ENCODE measurements around the gene CADM3. TPM values are rescaled to one million over a fixed set of nuclear protein-coding genes. Genes with fewer than 3 reads are reported as not detected.

CADM3 gene
- total RNA-seq, 1 experiment from 2014 or later = not detected

DNA sequence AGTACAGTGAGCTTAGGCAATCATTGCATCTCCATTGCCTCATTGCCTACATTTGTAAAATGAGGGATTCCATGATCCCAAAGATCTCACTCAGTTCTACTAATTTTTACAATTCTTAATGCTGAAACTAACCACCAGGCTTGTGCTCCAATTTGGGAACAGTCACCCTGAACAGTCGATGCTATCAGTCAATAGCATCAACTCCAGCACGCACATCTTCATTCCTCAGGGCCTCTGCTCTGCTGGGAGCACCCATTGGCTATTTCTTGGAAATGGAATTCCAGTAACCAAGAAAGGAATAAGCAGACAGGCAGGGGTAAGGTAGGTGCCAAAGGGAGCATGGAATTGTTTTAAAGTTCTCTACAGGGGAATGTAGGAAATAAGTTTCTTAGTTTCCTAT lies 19.0 kb downstream of the CADM3 start:
- Histone ChIP-seq H3K4me3 (no peak overlapping the region), H2AFZ (no peak overlapping the region), H3K79me2 (ENCODE audit: low read depth) (no peaks in the 10 kb centered on the region), H3K4me2 (no peak overlapping the region), H3K4me1 (replicated peaks; ENCODE audit: insufficient read depth) (no peaks in the 10 kb centered on the region), H3K9me3 (ENCODE audit: insufficient read depth, low read depth) (no peaks in the 10 kb centered on the region), H4K20me1 (ENCODE audit: insufficient read depth) (no peaks in the 10 kb centered on the region), H3K9me2 (ENCODE audit: insufficient read depth) (no peaks in the 10 kb centered on the region), H3K27me3 (ENCODE audit: insufficient read depth, low read depth) (peaks cover 69% of the 10 kb centered on the region), H3K36me3 (ENCODE audit: low read depth) (no peaks in the 10 kb centered on the region), H3F3A (ENCODE audit: insufficient read depth, low read depth) (no peaks in the 10 kb centered on the region), H3K27ac (no peak overlapping the region)
- POLR2A ChIA-PET (ENCODE audit: unreplicated experiment) = no interaction called here
- intact Hi-C loops (cut with micrococcal nuclease; ENCODE audit: unreplicated experiment) = no loop called here
- BruUV-seq (replicated peaks) = no TSS peak
- DNase-seq = no peak
- TF ChIP-seq, protein P1, sequence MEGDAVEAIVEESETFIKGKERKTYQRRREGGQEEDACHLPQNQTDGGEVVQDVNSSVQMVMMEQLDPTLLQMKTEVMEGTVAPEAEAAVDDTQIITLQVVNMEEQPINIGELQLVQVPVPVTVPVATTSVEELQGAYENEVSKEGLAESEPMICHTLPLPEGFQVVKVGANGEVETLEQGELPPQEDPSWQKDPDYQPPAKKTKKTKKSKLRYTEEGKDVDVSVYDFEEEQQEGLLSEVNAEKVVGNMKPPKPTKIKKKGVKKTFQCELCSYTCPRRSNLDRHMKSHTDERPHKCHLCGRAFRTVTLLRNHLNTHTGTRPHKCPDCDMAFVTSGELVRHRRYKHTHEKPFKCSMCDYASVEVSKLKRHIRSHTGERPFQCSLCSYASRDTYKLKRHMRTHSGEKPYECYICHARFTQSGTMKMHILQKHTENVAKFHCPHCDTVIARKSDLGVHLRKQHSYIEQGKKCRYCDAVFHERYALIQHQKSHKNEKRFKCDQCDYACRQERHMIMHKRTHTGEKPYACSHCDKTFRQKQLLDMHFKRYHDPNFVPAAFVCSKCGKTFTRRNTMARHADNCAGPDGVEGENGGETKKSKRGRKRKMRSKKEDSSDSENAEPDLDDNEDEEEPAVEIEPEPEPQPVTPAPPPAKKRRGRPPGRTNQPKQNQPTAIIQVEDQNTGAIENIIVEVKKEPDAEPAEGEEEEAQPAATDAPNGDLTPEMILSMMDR (conservative IDR thresholded peaks at IDR 0.05) = no peak
- TF ChIP-seq EZH2 (IDR thresholded peaks at IDR 0.05; ENCODE audit: low read depth) = no peak
- CTCF ChIA-PET = no interaction called here

DNA sequence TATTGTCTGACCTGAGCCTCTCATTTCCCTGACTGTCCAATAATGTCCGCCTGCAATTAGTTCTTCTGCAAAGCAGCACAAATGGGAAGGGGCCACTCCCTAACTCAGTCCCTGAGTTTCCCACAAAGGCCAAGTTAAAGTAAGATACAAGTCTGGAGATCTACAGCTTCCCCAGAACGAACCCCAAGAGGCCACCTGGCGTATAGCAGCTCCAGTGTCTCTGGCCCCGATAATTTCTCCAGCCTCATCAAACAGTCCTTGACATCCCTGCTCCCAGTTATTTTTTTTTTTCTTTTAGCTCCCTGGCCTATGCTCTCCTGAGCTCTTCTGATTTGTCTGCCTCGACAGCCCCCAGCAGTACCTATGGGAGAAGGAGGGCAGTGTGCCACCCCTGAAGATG lies 25.1 kb downstream of the CADM3 start:
- TF ChIP-seq, protein P1 (conservative IDR thresholded peaks at IDR 0.05) = no peak
- no peak for TF ChIP-seq EZH2 (IDR thresholded peaks at IDR 0.05; ENCODE audit: low read depth)
- H3K36me3 ChIP-seq (ENCODE audit: low read depth) = no peaks in the 10 kb centered on the region
- no peaks in the 10 kb centered on the region for H3K9me3 ChIP-seq (ENCODE audit: insufficient read depth, low read depth)
- no peak overlapping the region for H2AFZ ChIP-seq
- no peak overlapping the region for H3K27ac ChIP-seq
- BruUV-seq (replicated peaks) = no TSS peak
- no peaks in the 10 kb centered on the region for H3K4me1 ChIP-seq (replicated peaks; ENCODE audit: insufficient read depth)
- CTCF ChIA-PET = interaction anchor here (0.6 kb wide), 1 partner anchor 1097 kb away, joined by 4 read pairs; no protein-coding TSS in a partner anchor
- no peak overlapping the region for H3K4me3 ChIP-seq
- H3F3A ChIP-seq (ENCODE audit: insufficient read depth, low read depth) = no peaks in the 10 kb centered on the region
- H3K9me2 ChIP-seq (ENCODE audit: insufficient read depth) = no peaks in the 10 kb centered on the region
- no peak for DNase-seq
- intact Hi-C loops (cut with micrococcal nuclease; ENCODE audit: unreplicated experiment) = loop anchor here (5.0 kb wide), 1 partner anchor 64 kb away; no protein-coding TSS in a partner anchor
- H3K27me3 ChIP-seq (ENCODE audit: insufficient read depth, low read depth) = peaks cover 68% of the 10 kb centered on the region
- no peak overlapping the region for H3K4me2 ChIP-seq
- no peaks in the 10 kb centered on the region for H3K79me2 ChIP-seq (ENCODE audit: low read depth)
- POLR2A ChIA-PET (ENCODE audit: unreplicated experiment) = no interaction called here
- no peaks in the 10 kb centered on the region; the same call in 1 of the 2 replicates for H4K20me1 ChIP-seq (ENCODE audit: insufficient read depth)

DNA sequence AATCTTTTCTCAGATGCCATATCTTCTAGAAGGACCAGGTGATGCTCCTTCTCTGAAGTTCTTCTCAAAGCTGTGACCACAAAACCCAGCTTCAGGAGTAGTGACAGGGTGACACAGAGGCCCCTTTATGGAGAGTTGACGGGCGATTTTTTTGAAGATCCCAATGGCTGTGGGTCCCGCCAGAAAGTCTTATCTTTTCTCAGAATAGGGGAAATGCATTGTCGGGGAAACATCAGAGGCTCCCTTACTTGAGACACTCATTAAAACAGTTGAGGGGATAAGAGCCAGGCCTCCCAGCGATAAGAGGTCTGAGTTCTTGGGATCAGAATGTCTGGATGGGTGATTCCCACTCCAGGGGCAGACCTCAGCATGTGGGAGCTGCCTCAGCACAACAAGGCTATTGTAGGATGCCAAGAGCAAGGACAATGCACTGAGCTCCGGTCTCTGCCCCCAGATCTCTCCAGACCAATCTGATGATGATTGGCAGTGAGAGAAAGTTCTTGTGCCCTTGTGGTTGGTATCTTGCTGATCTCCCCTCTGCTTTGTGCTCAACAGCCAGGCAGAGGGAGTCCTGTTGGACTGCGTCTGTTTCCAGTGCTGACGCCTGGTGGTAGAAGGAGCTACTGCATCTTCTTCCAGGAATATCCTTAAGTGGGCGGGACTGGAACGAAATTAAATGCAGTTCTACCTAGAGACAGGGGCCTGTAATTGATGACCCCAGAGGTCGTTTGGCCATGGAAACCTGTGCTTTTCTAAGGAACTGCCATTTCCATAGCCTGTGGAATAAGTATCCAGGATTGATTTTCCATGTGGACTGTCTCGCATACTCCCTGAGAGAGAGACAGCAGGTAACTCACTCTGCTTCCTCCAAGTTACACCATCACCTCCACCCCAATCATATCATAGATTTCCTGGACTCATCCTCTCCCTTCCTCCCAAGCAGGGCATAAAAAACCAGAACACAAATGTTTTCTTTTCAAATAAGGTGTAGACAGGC lies 26.4 kb downstream of the CADM3 start:
- POLR2A ChIA-PET (ENCODE audit: unreplicated experiment) = no interaction called here
- no peak overlapping the region for H3K4me3 ChIP-seq
- H3K4me2 ChIP-seq = no peak overlapping the region
- no peaks in the 10 kb centered on the region for H3F3A ChIP-seq (ENCODE audit: insufficient read depth, low read depth)
- H2AFZ ChIP-seq = no peak overlapping the region
- H3K27ac ChIP-seq = no peak overlapping the region
- H3K9me2 ChIP-seq (ENCODE audit: insufficient read depth) = no peaks in the 10 kb centered on the region
- CTCF ChIA-PET = no interaction called here
- BruUV-seq (replicated peaks) = no TSS peak
- H3K27me3 ChIP-seq (ENCODE audit: insufficient read depth, low read depth) = peaks cover 75% of the 10 kb centered on the region
- H3K79me2 ChIP-seq (ENCODE audit: low read depth) = no peaks in the 10 kb centered on the region
- intact Hi-C loops (cut with micrococcal nuclease; ENCODE audit: unreplicated experiment) = loop anchor here (5.0 kb wide), 1 partner anchor 66 kb away; no protein-coding TSS in a partner anchor
- H3K9me3 ChIP-seq (ENCODE audit: insufficient read depth, low read depth) = no peaks in the 10 kb centered on the region
- no peaks in the 10 kb centered on the region; the same call in 1 of the 2 replicates for H4K20me1 ChIP-seq (ENCODE audit: insufficient read depth)
- DNase-seq = peak in 1 of 2 experiments; percentile 28
- no peaks in the 10 kb centered on the region for H3K36me3 ChIP-seq (ENCODE audit: low read depth)
- no peak for TF ChIP-seq EZH2 (IDR thresholded peaks at IDR 0.05; ENCODE audit: low read depth)
- TF ChIP-seq, protein P1 (conservative IDR thresholded peaks at IDR 0.05) = peak; percentile 82
- no peaks in the 10 kb centered on the region for H3K4me1 ChIP-seq (replicated peaks; ENCODE audit: insufficient read depth)

Measured in PC-9 (cell line).